Gastroesophageal sphincter (tissue), 4 donors: ENCODE results near the gene PLIN5. TPM values are rescaled to one million over a fixed set of nuclear protein-coding genes. Genes with fewer than 3 reads are reported as not detected.
A peak's percentile ranks its signal among the peaks of the same experiment; 100 is the strongest.

Experiments used
- ATAC-seq: fragments of 150-250 bp; one replicate; pipeline ENCODE4 v1.9.1; 2016; ENCODE audit warnings: mild to moderate bottlenecking, moderate library complexity
- H3K27ac ChIP-seq, 4 donors: fragments of 200-600 bp; sonication (generic) in 3 of 4; 1 replicate in 3 of 4; 2 replicates in 1 of 4; pipeline ENCODE4 v1.5.1; 2016 to 2019
- H3K27me3 ChIP-seq: fragments of 200-600 bp; sonication (generic); one replicate; pipeline ENCODE4 v1.5.1; 2019
- H3K36me3 ChIP-seq, 2 donors: fragments of 200-600 bp; sonication (generic); one replicate each; pipeline ENCODE4 v1.5.1; 2019; ENCODE audit warnings: control low read depth in 1 of 2
- H3K4me1 ChIP-seq, 3 donors: fragments of 200-600 bp; sonication (generic); 1 replicate in 2 of 3; 2 replicates in 1 of 3; pipeline ENCODE4 v1.5.1; 2016 to 2019; ENCODE audit warnings: control low read depth in 2 of 3
- H3K4me3 ChIP-seq, 2 donors: fragments of 200-600 bp; sonication (generic); one replicate each; pipeline ENCODE4 v1.5.1; 2019; ENCODE audit warnings: mild to moderate bottlenecking in 1 of 2, moderate library complexity in 1 of 2
- H3K9me3 ChIP-seq, 3 donors: fragments of 200-600 bp; sonication (generic); one replicate each; pipeline ENCODE4 v1.5.1; 2017 to 2019; ENCODE audit warnings: control low read depth in 2 of 3
- CTCF ChIP-seq, 4 experiments: fragments of 200-600 bp in 2 of 4; fragments of 450-650 bp in 2 of 4; sonication (generic) in 1 of 4; IDR thresholded peaks; one replicate each; pipeline ENCODE4 v1.5.1; 2017 to 2019; ENCODE audit warnings: antibody characterized with exemption in 4 of 4, mild to moderate bottlenecking in 2 of 4, moderate library complexity in 2 of 4
- EP300 ChIP-seq: sonication (generic); formaldehyde crosslinking; IDR thresholded peaks from one replicate; pipeline ENCODE4 v1.6.1; 2017; ENCODE audit warnings: antibody characterized with exemption, mild to moderate bottlenecking
- POLR2A ChIP-seq, 2 donors: fragments of 450-650 bp; IDR thresholded peaks; one replicate each; pipeline ENCODE4 v1.6.1; 2017; ENCODE audit warnings: antibody characterized with exemption in 2 of 2, mild to moderate bottlenecking in 2 of 2, moderate library complexity in 1 of 2
- POLR2AphosphoS5 ChIP-seq: sonication (generic); formaldehyde crosslinking; IDR thresholded peaks from one replicate; pipeline ENCODE4 v1.6.1; 2017; ENCODE audit warnings: antibody characterized with exemption
- WGBS, 2 donors: methylation state at CpG; one replicate each; pipeline ENCODE4 v1.1.5; 2018; ENCODE audit warnings: low coverage in 1 of 2; 5-methylcytosine and 5-hydroxymethylcytosine counted together
- total RNA-seq, 4 donors: library from RNA; depleted of rRNA; stranded (reverse); fragments of >200 nt; gene quantifications; one replicate each; pipeline ENCODE4 v1.1.0, GENCODE V29; 2016

The PLIN5 gene
- total RNA-seq, 4 donors from 2014 or later: 0.49 to 24.3 (median 11.2) TPM

- peaks cover 0 to 64% (median 0%) of the 10 kb centered on the region in 3 donors for H3K4me1 ChIP-seq
- H3K9me3 ChIP-seq: no peaks in the 10 kb centered on the region
- peak overlapping the region in 2 of 4 donors; percentile 38 to 66 for H3K27ac ChIP-seq
- no CpG with 5 or more reads among the region's 23 CpGs for WGBS, 2 donors
- H3K27me3 ChIP-seq: no peaks in the 10 kb centered on the region
- TF ChIP-seq EP300 (no peak), CTCF (IDR thresholded peaks at IDR 0.05) (no peak), POLR2AphosphoS5 (no peak), POLR2A (IDR thresholded peaks at IDR 0.05) (no peak)
- no peak for ATAC-seq
- peaks cover 0 to 95% of the 10 kb centered on the region in 2 donors for H3K36me3 ChIP-seq
- H3K4me3 ChIP-seq: no peak overlapping the region
Observed at GRCh38 chr19:4504297-4504701, 30.7 kb downstream of the PLIN5 start.

GRCh38 chr19:4503825-4504170 lies 31.2 kb downstream of the PLIN5 start:
- Histone ChIP-seq H3K4me1 (peaks cover 0 to 63% (median 0%) of the 10 kb centered on the region in 3 donors), H3K9me3 (no peaks in the 10 kb centered on the region), H3K27ac (peak overlapping the region in 2 of 4 donors; percentile 57 to 66), H3K36me3 (peaks cover 0 to 100% of the 10 kb centered on the region in 2 donors), H3K4me3 (no peak overlapping the region), H3K27me3 (no peaks in the 10 kb centered on the region)
- TF ChIP-seq EP300: no peak
- no peak for TF ChIP-seq POLR2AphosphoS5
- TF ChIP-seq POLR2A (IDR thresholded peaks at IDR 0.05): no peak
- TF ChIP-seq CTCF (IDR thresholded peaks at IDR 0.05): no peak
- no peak for ATAC-seq
- WGBS, 2 donors: 73% methylated on average over 3 of the region's 10 CpGs; no CpG with 5 or more reads in 1 of the 2 donors

GRCh38 chr19:4503132-4503824 lies 31.7 kb downstream of the PLIN5 start:
- no CpG with 5 or more reads among the region's 25 CpGs for WGBS, 2 donors
- no peak for TF ChIP-seq CTCF (IDR thresholded peaks at IDR 0.05)
- no peak for TF ChIP-seq EP300
- TF ChIP-seq POLR2A (IDR thresholded peaks at IDR 0.05): no peak
- no peak for TF ChIP-seq POLR2AphosphoS5
- peak overlapping the region in 3 of 4 donors; percentile 3 to 66 (median 57) for H3K27ac ChIP-seq
- ATAC-seq: no peak
- H3K4me1 ChIP-seq: peaks cover 0 to 58% (median 0%) of the 10 kb centered on the region in 3 donors
- H3K9me3 ChIP-seq: no peaks in the 10 kb centered on the region
- no peaks in the 10 kb centered on the region for H3K27me3 ChIP-seq
- peaks cover 0 to 100% of the 10 kb centered on the region in 2 donors for H3K36me3 ChIP-seq
- no peak overlapping the region for H3K4me3 ChIP-seq

GRCh38 chr19:4502282-4503131 lies 32.5 kb downstream of the PLIN5 start:
- H3K4me1 ChIP-seq: peaks cover 0 to 50% (median 0%) of the 10 kb centered on the region in 3 donors
- H3K9me3 ChIP-seq: no peaks in the 10 kb centered on the region
- WGBS, 2 donors: 47 to 69% methylated on average over 3 to 8 of the region's 37 CpGs
- peaks cover 0 to 100% of the 10 kb centered on the region in 2 donors for H3K36me3 ChIP-seq
- no peak overlapping the region for H3K4me3 ChIP-seq
- no peak for ATAC-seq
- no peak for TF ChIP-seq EP300
- TF ChIP-seq CTCF (IDR thresholded peaks at IDR 0.05): no peak
- no peak for TF ChIP-seq POLR2A (IDR thresholded peaks at IDR 0.05)
- TF ChIP-seq POLR2AphosphoS5: no peak
- no peaks in the 10 kb centered on the region for H3K27me3 ChIP-seq
- H3K27ac ChIP-seq: peak overlapping the region in 3 of 4 donors; percentile 15 to 66 (median 57)
